ENCODE measurements around the gene WAPL. TPM values are rescaled to one million over a fixed set of nuclear protein-coding genes. Genes with fewer than 3 reads are reported as not detected.

WAPL gene
- total RNA-seq, 1 donor from 2014 or later = 51.4 TPM

- no peak for DNase-seq (ENCODE audit: low spot score)
- H3K4me1 Mint-ChIP-seq (ENCODE audit: low read depth) = peaks cover 20% of the 10 kb centered on the region
- H3K27ac Mint-ChIP-seq = peak overlapping the region; percentile 29
- H3K4me3 Mint-ChIP-seq (ENCODE audit: low read depth) = no peak overlapping the region
- intact Hi-C loops (cut with micrococcal nuclease) = no loop called here
- H3K27me3 Mint-ChIP-seq (ENCODE audit: low read depth) = no peaks in the 10 kb centered on the region
- H3K36me3 Mint-ChIP-seq (ENCODE audit: low read depth) = peaks cover 84% of the 10 kb centered on the region
- no peaks in the 10 kb centered on the region for H3K9me3 Mint-ChIP-seq
Measured at GRCh38 chr10:86440874-86441843, 80.4 kb downstream of the WAPL start.

- Mint-ChIP-seq H3K36me3 (ENCODE audit: low read depth) (peaks cover 84% of the 10 kb centered on the region), H3K27ac (peak overlapping the region; percentile 4), H3K4me3 (ENCODE audit: low read depth) (no peak overlapping the region), H3K4me1 (ENCODE audit: low read depth) (peaks cover 19% of the 10 kb centered on the region), H3K27me3 (ENCODE audit: low read depth) (no peaks in the 10 kb centered on the region), H3K9me3 (no peaks in the 10 kb centered on the region)
- intact Hi-C loops (cut with micrococcal nuclease) = loop anchor here (5.0 kb wide), 1 partner anchor 37 kb away; no protein-coding TSS in a partner anchor
- no peak for DNase-seq (ENCODE audit: low spot score)
Measured at GRCh38 chr10:86439544-86439943, 82.0 kb downstream of the WAPL start.

GRCh38 chr10:86438091-86438749, 83.4 kb downstream of the WAPL start:
- peaks cover 78% of the 10 kb centered on the region for H3K36me3 Mint-ChIP-seq (ENCODE audit: low read depth)
- H3K27me3 Mint-ChIP-seq (ENCODE audit: low read depth) = no peaks in the 10 kb centered on the region
- peaks cover 19% of the 10 kb centered on the region for H3K4me1 Mint-ChIP-seq (ENCODE audit: low read depth)
- no peak overlapping the region for H3K27ac Mint-ChIP-seq
- DNase-seq (ENCODE audit: low spot score) = no peak
- intact Hi-C loops (cut with micrococcal nuclease) = loop anchor here (5.0 kb wide), 1 partner anchor 36 kb away; no protein-coding TSS in a partner anchor
- no peak overlapping the region for H3K4me3 Mint-ChIP-seq (ENCODE audit: low read depth)
- no peaks in the 10 kb centered on the region for H3K9me3 Mint-ChIP-seq

- Mint-ChIP-seq H3K4me1 (ENCODE audit: low read depth) (peaks cover 19% of the 10 kb centered on the region), H3K27me3 (ENCODE audit: low read depth) (no peaks in the 10 kb centered on the region), H3K9me3 (no peaks in the 10 kb centered on the region), H3K4me3 (ENCODE audit: low read depth) (no peak overlapping the region), H3K36me3 (ENCODE audit: low read depth) (peaks cover 73% of the 10 kb centered on the region), H3K27ac (no peak overlapping the region)
- DNase-seq (ENCODE audit: low spot score) = no peak
- intact Hi-C loops (cut with micrococcal nuclease) = loop anchor here (5.0 kb wide), 1 partner anchor 35 kb away; no protein-coding TSS in a partner anchor
Measured at GRCh38 chr10:86437447-86437846, 84.1 kb downstream of the WAPL start.

- H3K9me3 Mint-ChIP-seq = no peaks in the 10 kb centered on the region
- no peak overlapping the region for H3K27ac Mint-ChIP-seq
- no peaks in the 10 kb centered on the region for H3K27me3 Mint-ChIP-seq (ENCODE audit: low read depth)
- no peak overlapping the region for H3K4me3 Mint-ChIP-seq (ENCODE audit: low read depth)
- no peak for DNase-seq (ENCODE audit: low spot score)
- peaks cover 70% of the 10 kb centered on the region for H3K36me3 Mint-ChIP-seq (ENCODE audit: low read depth)
- peaks cover 19% of the 10 kb centered on the region for H3K4me1 Mint-ChIP-seq (ENCODE audit: low read depth)
- intact Hi-C loops (cut with micrococcal nuclease) = loop anchor here (5.0 kb wide), 1 partner anchor 35 kb away; no protein-coding TSS in a partner anchor
Measured at GRCh38 chr10:86436963-86437362, 84.6 kb downstream of the WAPL start.

GRCh38 chr10:86434656-86435055, 86.9 kb downstream of the WAPL start:
- Mint-ChIP-seq H3K36me3 (ENCODE audit: low read depth) (peaks cover 50% of the 10 kb centered on the region), H3K4me1 (ENCODE audit: low read depth) (peaks cover 4% of the 10 kb centered on the region), H3K27ac (no peak overlapping the region), H3K9me3 (no peaks in the 10 kb centered on the region), H3K4me3 (ENCODE audit: low read depth) (no peak overlapping the region), H3K27me3 (ENCODE audit: low read depth) (no peaks in the 10 kb centered on the region)
- no peak for DNase-seq (ENCODE audit: low spot score)
- intact Hi-C loops (cut with micrococcal nuclease) = loop anchor here (5.0 kb wide), 1 partner anchor 32 kb away; no protein-coding TSS in a partner anchor

- intact Hi-C loops (cut with micrococcal nuclease) = no loop called here
- H3K36me3 Mint-ChIP-seq (ENCODE audit: low read depth) = no peaks in the 10 kb centered on the region
- peaks cover 5% of the 10 kb centered on the region for H3K4me1 Mint-ChIP-seq (ENCODE audit: low read depth)
- DNase-seq (ENCODE audit: low spot score) = no peak
- no peak overlapping the region for H3K4me3 Mint-ChIP-seq (ENCODE audit: low read depth)
- H3K9me3 Mint-ChIP-seq = no peaks in the 10 kb centered on the region
- peaks cover 16% of the 10 kb centered on the region for H3K27me3 Mint-ChIP-seq (ENCODE audit: low read depth)
- H3K27ac Mint-ChIP-seq = no peak overlapping the region
Measured at GRCh38 chr10:86423739-86424138, 97.9 kb downstream of the WAPL start.

GRCh38 chr10:86419101-86419500, 102.5 kb downstream of the WAPL start:
- H3K4me1 Mint-ChIP-seq (ENCODE audit: low read depth) = peaks cover 20% of the 10 kb centered on the region
- no peaks in the 10 kb centered on the region for H3K36me3 Mint-ChIP-seq (ENCODE audit: low read depth)
- H3K9me3 Mint-ChIP-seq = no peaks in the 10 kb centered on the region

GRCh38 chr10:86415583-86415982, 106.0 kb downstream of the WAPL start:
- no peak overlapping the region for H3K27ac Mint-ChIP-seq
- H3K4me3 Mint-ChIP-seq (ENCODE audit: low read depth) = no peak overlapping the region
- intact Hi-C loops (cut with micrococcal nuclease) = no loop called here
- H3K4me1 Mint-ChIP-seq (ENCODE audit: low read depth) = peaks cover 50% of the 10 kb centered on the region
- no peak for DNase-seq (ENCODE audit: low spot score)
- no peaks in the 10 kb centered on the region for H3K27me3 Mint-ChIP-seq (ENCODE audit: low read depth)
- H3K9me3 Mint-ChIP-seq = peaks cover 6% of the 10 kb centered on the region
- peaks cover 6% of the 10 kb centered on the region for H3K36me3 Mint-ChIP-seq (ENCODE audit: low read depth)

More at GRCh38 chr10:86419101-86419500, 102.5 kb downstream of the WAPL start:
- Mint-ChIP-seq H3K4me3 (ENCODE audit: low read depth) (no peak overlapping the region), H3K27me3 (ENCODE audit: low read depth) (peaks cover 11% of the 10 kb centered on the region), H3K27ac (no peak overlapping the region)
- no peak for DNase-seq (ENCODE audit: low spot score)
- intact Hi-C loops (cut with micrococcal nuclease) = no loop called here

- Mint-ChIP-seq H3K36me3 (ENCODE audit: low read depth) (peaks cover 10% of the 10 kb centered on the region), H3K9me3 (peaks cover 8% of the 10 kb centered on the region), H3K4me3 (ENCODE audit: low read depth) (no peak overlapping the region), H3K4me1 (ENCODE audit: low read depth) (peaks cover 53% of the 10 kb centered on the region), H3K27ac (peak overlapping the region; percentile 29), H3K27me3 (ENCODE audit: low read depth) (no peaks in the 10 kb centered on the region)
- DNase-seq (ENCODE audit: low spot score) = no peak
- intact Hi-C loops (cut with micrococcal nuclease) = no loop called here
Measured at GRCh38 chr10:86415116-86415515, 106.5 kb downstream of the WAPL start.

GRCh38 chr10:86413046-86413728, 108.4 kb downstream of the WAPL start:
- intact Hi-C loops (cut with micrococcal nuclease) = loop anchor here (1.0 kb wide), 1 partner anchor 13 kb away; no protein-coding TSS in a partner anchor
- no peak for DNase-seq (ENCODE audit: low spot score)
- Mint-ChIP-seq H3K9me3 (peaks cover 8% of the 10 kb centered on the region), H3K36me3 (ENCODE audit: low read depth) (peaks cover 10% of the 10 kb centered on the region), H3K4me3 (ENCODE audit: low read depth) (no peak overlapping the region), H3K27ac (peak overlapping the region; percentile 94), H3K27me3 (ENCODE audit: low read depth) (no peaks in the 10 kb centered on the region), H3K4me1 (ENCODE audit: low read depth) (peaks cover 48% of the 10 kb centered on the region)

GRCh38 chr10:86411852-86412560, 109.6 kb downstream of the WAPL start:
- intact Hi-C loops (cut with micrococcal nuclease) = loop anchor here (2.0 kb wide), 1 partner anchor 109 kb away; the partner anchor contains the start of gene WAPL
- Mint-ChIP-seq H3K27ac (peak overlapping the region; percentile 94), H3K9me3 (peaks cover 8% of the 10 kb centered on the region), H3K4me1 (ENCODE audit: low read depth) (peaks cover 48% of the 10 kb centered on the region), H3K4me3 (ENCODE audit: low read depth) (peak overlapping the region; percentile 7), H3K36me3 (ENCODE audit: low read depth) (peaks cover 10% of the 10 kb centered on the region), H3K27me3 (ENCODE audit: low read depth) (no peaks in the 10 kb centered on the region)
- no peak for DNase-seq (ENCODE audit: low spot score)
